ENCODE results near the gene SCIMP. TPM values are rescaled to one million over a fixed set of nuclear protein-coding genes. Genes with fewer than 3 reads are reported as not detected.
A peak's percentile ranks its signal among the peaks of the same experiment; 100 is the strongest.
"Not testable (repeated sequence)": the region's sequence is repeated elsewhere in the genome, so short reads cannot be mapped to it uniquely, and the experiment has no call there.

The SCIMP gene
- total and polyA plus RNA-seq, 2 donors (not counting 1 experiment from before 2014, with no cell fraction given): 87.4 to 98.5 TPM

GRCh38 chr17:5220074-5220473, 14.6 kb downstream of the SCIMP start:
- no peaks in the 10 kb centered on the region for H3K27me3 ChIP-seq (replicated peaks in 1 of 4; ENCODE audit: control extremely low read depth in 1 of 4, control insufficient read depth in 3 of 4, insufficient read depth in 4 of 4, low read length in 3 of 4)
- no peak overlapping the region for H3K4me3 ChIP-seq (ENCODE audit: control extremely low read depth in 1 of 5, extremely low read depth in 1 of 5, insufficient read depth in 1 of 5, low read depth in 2 of 5, low read length in 4 of 5)
- H3K36me3 ChIP-seq (replicated peaks in 1 of 2; ENCODE audit: control extremely low read depth in 1 of 2, control insufficient read depth in 1 of 2, extremely low read depth in 1 of 2, insufficient read depth in 2 of 2, low read length in 1 of 2): peaks cover 4 to 71% of the 10 kb centered on the region in 2 experiments
- ChIA-PET POLR2A (interaction anchor here (1.1 to 1.4 kb wide), 3 partner anchors 9 to 219 kb away, joined by 3 to 6 read pairs (median 4); partner anchors contain the start of gene C1QBP), CTCF (interaction anchor here (0.9 to 1.9 kb wide), 5 partner anchors 9 to 77 kb away, joined by 3 to 9 read pairs (median 3); partner anchors contain the start of gene ZNF594)
- DNase-seq (no peak), ATAC-seq (ENCODE audit: low read depth) (no peak)
- intact Hi-C loops (cut with micrococcal nuclease): no loop called here
- Mint-ChIP-seq H3K27ac (peak overlapping the region; percentile 79), H3K4me3 (no peak overlapping the region), H3K4me1 (peaks cover 58% of the 10 kb centered on the region), H3K27me3 (no peaks in the 10 kb centered on the region), H3K9me3 (ENCODE audit: insufficient read depth) (no peaks in the 10 kb centered on the region)
- H3K9me3 ChIP-seq (ENCODE audit: control extremely low read depth in 1 of 3, control insufficient read depth in 2 of 3, insufficient read depth in 1 of 3, low read length in 2 of 3): no peaks in the 10 kb centered on the region
- peak overlapping the region in 1 of 2 donors; percentile 97 for H3K27ac ChIP-seq (ENCODE audit: low read length in 2 of 2)
- peaks cover 55 to 59% of the 10 kb centered on the region in 2 donors for H3K4me1 ChIP-seq (ENCODE audit: control insufficient read depth in 2 of 2, insufficient read depth in 2 of 2, low read length in 2 of 2)
- peaks cover 33% of the 10 kb centered on the region for H3K79me2 ChIP-seq (ENCODE audit: control insufficient read depth, insufficient read depth, low read length)
- H3K4me2 ChIP-seq (replicated peaks; ENCODE audit: low read depth, low read length, poor library complexity, severe bottlenecking): no peak overlapping the region
- TF ChIP-seq EZH2 (IDR thresholded peaks at IDR 0.05; ENCODE audit: borderline replicate concordance, insufficient read depth, low read depth, low read length, poor library complexity, severe bottlenecking): no peak
- TF ChIP-seq, protein P1, sequence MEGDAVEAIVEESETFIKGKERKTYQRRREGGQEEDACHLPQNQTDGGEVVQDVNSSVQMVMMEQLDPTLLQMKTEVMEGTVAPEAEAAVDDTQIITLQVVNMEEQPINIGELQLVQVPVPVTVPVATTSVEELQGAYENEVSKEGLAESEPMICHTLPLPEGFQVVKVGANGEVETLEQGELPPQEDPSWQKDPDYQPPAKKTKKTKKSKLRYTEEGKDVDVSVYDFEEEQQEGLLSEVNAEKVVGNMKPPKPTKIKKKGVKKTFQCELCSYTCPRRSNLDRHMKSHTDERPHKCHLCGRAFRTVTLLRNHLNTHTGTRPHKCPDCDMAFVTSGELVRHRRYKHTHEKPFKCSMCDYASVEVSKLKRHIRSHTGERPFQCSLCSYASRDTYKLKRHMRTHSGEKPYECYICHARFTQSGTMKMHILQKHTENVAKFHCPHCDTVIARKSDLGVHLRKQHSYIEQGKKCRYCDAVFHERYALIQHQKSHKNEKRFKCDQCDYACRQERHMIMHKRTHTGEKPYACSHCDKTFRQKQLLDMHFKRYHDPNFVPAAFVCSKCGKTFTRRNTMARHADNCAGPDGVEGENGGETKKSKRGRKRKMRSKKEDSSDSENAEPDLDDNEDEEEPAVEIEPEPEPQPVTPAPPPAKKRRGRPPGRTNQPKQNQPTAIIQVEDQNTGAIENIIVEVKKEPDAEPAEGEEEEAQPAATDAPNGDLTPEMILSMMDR (IDR thresholded peaks at IDR 0.05): no peak
- WGBS (ENCODE audit: insufficient coverage): 100% methylated on average over 1 of the region's 5 CpGs
- H4K20me1 ChIP-seq (ENCODE audit: control insufficient read depth, insufficient read depth, low read length, poor library complexity, severe bottlenecking): no peaks in the 10 kb centered on the region
- H3K9ac ChIP-seq (ENCODE audit: low read length): no peak overlapping the region
- H2AFZ ChIP-seq (ENCODE audit: insufficient read depth, low read depth, low read length, poor library complexity, severe bottlenecking): no peak overlapping the region

DNA sequence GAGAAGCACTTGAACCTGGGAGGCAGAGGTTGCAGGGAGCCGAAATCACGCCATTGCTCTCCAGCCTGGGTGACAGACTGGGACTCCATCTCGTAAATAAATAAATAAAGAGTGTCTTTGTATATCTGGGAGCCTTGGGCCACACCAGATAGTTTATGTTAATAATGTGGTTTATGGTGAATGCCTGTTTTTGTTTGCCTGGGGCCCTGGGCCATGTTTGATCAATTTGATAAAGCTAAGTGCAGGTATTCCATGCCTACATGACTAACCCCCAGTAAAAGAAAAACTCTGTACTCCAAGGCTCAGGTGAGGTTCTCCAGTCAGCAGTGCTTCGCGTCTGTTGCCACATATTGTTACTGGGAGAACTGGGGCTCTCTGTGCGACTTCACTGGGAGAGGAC, 15.1 kb downstream of the SCIMP start:
- no peak overlapping the region for H3K9ac ChIP-seq (ENCODE audit: low read length)
- Mint-ChIP-seq H3K4me3 (no peak overlapping the region), H3K27me3 (no peaks in the 10 kb centered on the region), H3K27ac (peak overlapping the region; percentile 79), H3K4me1 (peaks cover 57% of the 10 kb centered on the region), H3K9me3 (ENCODE audit: insufficient read depth) (no peaks in the 10 kb centered on the region)
- H3K36me3 ChIP-seq (replicated peaks in 1 of 2; ENCODE audit: control extremely low read depth in 1 of 2, control insufficient read depth in 1 of 2, extremely low read depth in 1 of 2, insufficient read depth in 2 of 2, low read length in 1 of 2): peaks cover 7 to 71% of the 10 kb centered on the region in 2 experiments
- WGBS (ENCODE audit: insufficient coverage): 98% methylated on average over 6 of the region's 6 CpGs
- H4K20me1 ChIP-seq (ENCODE audit: control insufficient read depth, insufficient read depth, low read length, poor library complexity, severe bottlenecking): no peaks in the 10 kb centered on the region
- intact Hi-C loops (cut with micrococcal nuclease): no loop called here
- H3K27ac ChIP-seq (ENCODE audit: low read length in 2 of 2): peak overlapping the region in 1 of 2 donors; percentile 97
- H2AFZ ChIP-seq (ENCODE audit: insufficient read depth, low read depth, low read length, poor library complexity, severe bottlenecking): no peak overlapping the region
- ATAC-seq (ENCODE audit: low read depth) (no peak), DNase-seq (no peak)
- H3K4me1 ChIP-seq (ENCODE audit: control insufficient read depth in 2 of 2, insufficient read depth in 2 of 2, low read length in 2 of 2): peaks cover 50 to 54% of the 10 kb centered on the region in 2 donors
- no peaks in the 10 kb centered on the region for H3K9me3 ChIP-seq (ENCODE audit: control extremely low read depth in 1 of 3, control insufficient read depth in 2 of 3, insufficient read depth in 1 of 3, low read length in 2 of 3)
- CTCF ChIA-PET: interaction anchor here (1.2 to 1.9 kb wide), 4 partner anchors 9 to 77 kb away, joined by 3 to 9 read pairs (median 4); partner anchors contain the start of gene ZNF594
- peaks cover 28% of the 10 kb centered on the region for H3K79me2 ChIP-seq (ENCODE audit: control insufficient read depth, insufficient read depth, low read length)
- POLR2A ChIA-PET: no interaction called here
- no peak overlapping the region for H3K4me2 ChIP-seq (replicated peaks; ENCODE audit: low read depth, low read length, poor library complexity, severe bottlenecking)
- H3K27me3 ChIP-seq (replicated peaks in 1 of 4; ENCODE audit: control extremely low read depth in 1 of 4, control insufficient read depth in 3 of 4, insufficient read depth in 4 of 4, low read length in 3 of 4): no peaks in the 10 kb centered on the region
- no peak overlapping the region for H3K4me3 ChIP-seq (ENCODE audit: control extremely low read depth in 1 of 5, extremely low read depth in 1 of 5, insufficient read depth in 1 of 5, low read depth in 2 of 5, low read length in 4 of 5)
- TF ChIP-seq EZH2 (IDR thresholded peaks at IDR 0.05; ENCODE audit: borderline replicate concordance, insufficient read depth, low read depth, low read length, poor library complexity, severe bottlenecking): no peak
- TF ChIP-seq, protein P1 (IDR thresholded peaks at IDR 0.05): no peak

DNA sequence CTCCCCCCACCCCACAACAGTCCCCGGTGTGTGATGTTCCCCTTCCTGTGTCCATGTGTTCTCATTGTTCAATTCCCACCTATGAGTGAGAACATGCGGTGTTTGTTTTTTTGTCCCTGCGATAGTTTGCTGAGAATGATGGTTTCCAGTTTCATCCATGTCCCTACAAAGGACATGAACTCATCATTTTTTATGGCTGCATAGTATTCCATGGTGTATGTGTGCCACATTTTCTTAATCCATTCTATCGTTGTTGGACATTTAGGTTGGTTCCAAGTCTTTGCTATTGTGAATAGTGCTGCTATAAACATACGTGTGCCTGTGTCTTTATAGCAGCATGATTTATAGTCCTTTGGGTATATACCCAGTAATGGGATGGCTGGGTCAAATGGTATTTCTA, 17.1 kb downstream of the SCIMP start:
- Histone ChIP-seq H3K79me2 (ENCODE audit: control insufficient read depth, insufficient read depth, low read length) (peaks cover 31% of the 10 kb centered on the region), H3K4me1 (ENCODE audit: control insufficient read depth in 2 of 2, insufficient read depth in 2 of 2, low read length in 2 of 2) (peaks cover 46 to 50% of the 10 kb centered on the region in 2 donors), H3K36me3 (replicated peaks in 1 of 2; ENCODE audit: control extremely low read depth in 1 of 2, control insufficient read depth in 1 of 2, extremely low read depth in 1 of 2, insufficient read depth in 2 of 2, low read length in 1 of 2) (peaks cover 8 to 76% of the 10 kb centered on the region in 2 experiments)
- DNase-seq; H3K27me3 Mint-ChIP-seq; H3K9me3 Mint-ChIP-seq (ENCODE audit: insufficient read depth); H3K4me2 ChIP-seq (replicated peaks; ENCODE audit: low read depth, low read length, poor library complexity, severe bottlenecking); H3K9ac ChIP-seq (ENCODE audit: low read length); H3K27ac ChIP-seq (ENCODE audit: low read length in 2 of 2); H3K27me3 ChIP-seq (replicated peaks in 1 of 4; ENCODE audit: control extremely low read depth in 1 of 4, control insufficient read depth in 3 of 4, insufficient read depth in 4 of 4, low read length in 3 of 4); ATAC-seq (ENCODE audit: low read depth); H4K20me1 ChIP-seq (ENCODE audit: control insufficient read depth, insufficient read depth, low read length, poor library complexity, severe bottlenecking); H3K4me3 ChIP-seq (ENCODE audit: control extremely low read depth in 1 of 5, extremely low read depth in 1 of 5, insufficient read depth in 1 of 5, low read depth in 2 of 5, low read length in 4 of 5); intact Hi-C loops (cut with micrococcal nuclease); H3K4me3 Mint-ChIP-seq; H2AFZ ChIP-seq (ENCODE audit: insufficient read depth, low read depth, low read length, poor library complexity, severe bottlenecking); H3K9me3 ChIP-seq (ENCODE audit: control extremely low read depth in 1 of 3, control insufficient read depth in 2 of 3, insufficient read depth in 1 of 3, low read length in 2 of 3): not testable (repeated sequence)
- CTCF ChIA-PET: interaction anchor here (1.2 to 1.8 kb wide), 3 partner anchors 9 to 21 kb away, joined by 5 to 7 read pairs (median 6); no protein-coding TSS in a partner anchor
- POLR2A ChIA-PET: interaction anchor here (0.7 to 1.7 kb wide), 3 partner anchors 8 to 170 kb away, joined by 3 to 9 read pairs (median 6); partner anchors contain the start of gene SCIMP
- peak overlapping the region; percentile 50 for H3K27ac Mint-ChIP-seq
- H3K4me1 Mint-ChIP-seq: peaks cover 56% of the 10 kb centered on the region
- whole genome bisulfite sequencing (ENCODE audit: insufficient coverage): no CpG with 5 or more reads among the region's 5 CpGs
